A673 (cell line): ENCODE measurements around the gene GOLGA6L7.

Experiments used
- EZH2 ChIP-seq: fragments of 200-600 bp; sonication (generic); IDR thresholded peaks from 2 replicates; pipeline ENCODE4 v1.6.1; 2017; ENCODE audit warnings: borderline replicate concordance, low read depth, mild to moderate bottlenecking, mixed read lengths, antibody characterized with exemption, low read length; ENCODE audit not compliant: poor library complexity, severe bottlenecking
- TF ChIP-seq, protein P1 (sequence below): fragments of 300-800, 200-600 bp; sonication (generic); conservative IDR thresholded peaks from 2 replicates; pipeline ENCODE4 v1.5.1; 2017; ENCODE audit warnings: low read depth, mild to moderate bottlenecking, antibody characterized with exemption, low read length, moderate library complexity, mixed read lengths

DNA sequence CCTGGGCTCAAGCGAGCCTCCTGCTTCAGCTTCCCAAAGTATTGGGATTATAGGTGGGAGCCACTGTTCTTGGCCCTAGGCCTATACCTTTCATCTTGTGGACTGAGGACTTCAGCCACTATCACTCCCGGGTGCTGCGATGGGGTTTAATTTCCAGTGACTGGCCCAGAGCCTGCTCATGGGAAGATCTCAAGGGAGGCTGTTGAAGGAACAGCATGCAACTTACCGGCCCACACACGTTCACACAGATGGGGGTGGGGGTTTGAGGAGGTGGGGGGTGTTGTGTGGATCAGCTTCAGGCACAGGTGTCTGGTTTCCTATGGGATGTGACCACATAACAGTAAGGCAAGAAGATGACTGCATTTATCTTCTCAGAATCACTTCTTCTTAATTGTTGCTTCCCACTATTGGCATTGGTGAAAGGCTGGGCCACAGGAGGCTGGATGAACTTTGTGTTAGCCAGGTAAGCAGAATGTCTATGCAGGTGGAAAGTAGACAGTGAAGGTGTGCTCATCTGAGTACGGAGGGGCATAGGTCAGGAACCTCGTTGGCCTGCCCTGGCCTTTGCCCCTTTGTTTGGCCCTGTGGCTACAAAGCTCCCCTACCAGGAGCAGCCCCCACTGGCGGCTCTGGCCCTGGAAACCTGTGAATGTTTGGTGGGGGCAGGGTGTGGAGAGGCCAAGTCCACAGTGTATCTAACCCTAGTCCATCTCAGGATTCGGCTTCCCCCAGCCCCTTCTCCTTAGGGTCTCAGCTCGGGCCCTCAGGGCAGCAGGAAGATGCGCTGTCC is 35.9 kb upstream of the GOLGA6L7 start:
- TF ChIP-seq, protein P1, sequence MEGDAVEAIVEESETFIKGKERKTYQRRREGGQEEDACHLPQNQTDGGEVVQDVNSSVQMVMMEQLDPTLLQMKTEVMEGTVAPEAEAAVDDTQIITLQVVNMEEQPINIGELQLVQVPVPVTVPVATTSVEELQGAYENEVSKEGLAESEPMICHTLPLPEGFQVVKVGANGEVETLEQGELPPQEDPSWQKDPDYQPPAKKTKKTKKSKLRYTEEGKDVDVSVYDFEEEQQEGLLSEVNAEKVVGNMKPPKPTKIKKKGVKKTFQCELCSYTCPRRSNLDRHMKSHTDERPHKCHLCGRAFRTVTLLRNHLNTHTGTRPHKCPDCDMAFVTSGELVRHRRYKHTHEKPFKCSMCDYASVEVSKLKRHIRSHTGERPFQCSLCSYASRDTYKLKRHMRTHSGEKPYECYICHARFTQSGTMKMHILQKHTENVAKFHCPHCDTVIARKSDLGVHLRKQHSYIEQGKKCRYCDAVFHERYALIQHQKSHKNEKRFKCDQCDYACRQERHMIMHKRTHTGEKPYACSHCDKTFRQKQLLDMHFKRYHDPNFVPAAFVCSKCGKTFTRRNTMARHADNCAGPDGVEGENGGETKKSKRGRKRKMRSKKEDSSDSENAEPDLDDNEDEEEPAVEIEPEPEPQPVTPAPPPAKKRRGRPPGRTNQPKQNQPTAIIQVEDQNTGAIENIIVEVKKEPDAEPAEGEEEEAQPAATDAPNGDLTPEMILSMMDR, result no peak
- no peak for TF ChIP-seq EZH2
